SIG-M5 treated with dmso at 0.1 percent for 504 hours (cell line): ENCODE results near the gene HOXA4.

Source experiments
- DNase-seq: peaks from one replicate; lab custom pipeline; 2025; ENCODE audit not compliant: unreplicated experiment; lab: John Stamatoyannopoulos, UW

HOXA4 gene

GRCh38 chr7:27147199-27148030 is 16.9 kb upstream of the HOXA4 start, which contains the start of gene HOXA6:
Gene HOXA6, minus strand, starts transcription at chr7:27147774. Its CDS starts 25 bp downstream, at chr7:27147749.
- DNase-seq = no peak

- no peak for DNase-seq
These were observed 16.1 kb upstream of the HOXA4 start for GRCh38 chr7:27146491-27147198.

DNA sequence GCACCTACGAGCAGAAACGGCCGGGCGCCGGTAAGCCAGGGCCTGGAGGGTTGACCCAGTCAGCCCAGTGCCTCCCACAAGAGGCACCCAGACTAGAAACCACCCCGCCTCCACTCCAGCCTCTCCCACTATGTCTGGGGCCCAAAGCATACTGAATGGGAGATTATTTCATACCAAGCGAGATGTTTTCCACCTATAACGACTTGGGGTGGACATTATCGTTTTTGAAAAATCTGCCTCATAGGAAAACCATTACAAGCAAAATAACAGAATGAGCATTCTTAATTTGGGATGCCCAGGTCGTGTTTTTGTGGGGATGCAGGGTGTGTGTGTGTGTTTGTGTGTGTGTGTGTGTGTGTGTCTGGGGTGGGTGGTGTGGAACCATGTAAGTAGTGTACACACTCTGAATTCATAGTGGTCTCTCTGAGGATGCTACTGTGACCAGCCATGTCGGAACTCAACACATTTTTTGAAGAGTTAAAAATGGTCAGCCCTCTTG is 15.4 kb upstream of the HOXA4 start:
- DNase-seq = no peak

DNA sequence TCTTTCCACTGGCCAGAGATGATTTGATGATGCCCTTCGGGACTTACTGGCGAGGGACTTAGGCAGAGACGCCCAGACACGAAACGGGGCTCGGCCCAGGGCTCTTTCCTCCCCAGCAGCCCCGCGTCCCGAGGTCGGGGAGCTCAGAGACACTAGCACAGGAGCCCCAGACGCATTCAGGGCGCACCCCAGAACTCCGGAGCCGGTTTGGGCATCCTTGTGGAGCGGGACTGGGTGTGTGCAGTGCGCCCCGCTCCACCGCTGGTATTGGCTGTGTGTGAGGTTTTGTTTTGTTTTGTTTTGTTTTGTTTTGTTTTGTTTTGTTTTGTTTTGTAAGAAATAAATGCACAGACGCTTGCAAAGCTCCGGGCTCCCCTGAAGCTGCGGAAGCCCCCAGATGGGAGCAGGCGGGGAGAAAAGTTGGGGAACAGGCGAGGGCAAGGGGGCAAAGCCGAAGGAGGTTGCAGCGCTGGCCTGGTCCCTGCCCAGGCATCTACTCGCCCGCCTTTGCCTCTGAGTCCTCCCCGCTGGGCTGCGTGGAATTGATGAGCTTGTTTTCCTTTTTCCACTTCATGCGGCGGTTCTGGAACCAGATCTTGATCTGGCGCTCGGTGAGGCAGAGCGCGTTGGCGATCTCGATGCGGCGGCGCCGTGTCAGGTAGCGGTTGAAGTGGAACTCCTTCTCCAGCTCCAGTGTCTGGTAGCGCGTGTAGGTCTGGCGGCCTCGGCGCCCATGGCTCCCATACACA is 14.8 kb upstream of the HOXA4 start:
- no peak for DNase-seq

DNA sequence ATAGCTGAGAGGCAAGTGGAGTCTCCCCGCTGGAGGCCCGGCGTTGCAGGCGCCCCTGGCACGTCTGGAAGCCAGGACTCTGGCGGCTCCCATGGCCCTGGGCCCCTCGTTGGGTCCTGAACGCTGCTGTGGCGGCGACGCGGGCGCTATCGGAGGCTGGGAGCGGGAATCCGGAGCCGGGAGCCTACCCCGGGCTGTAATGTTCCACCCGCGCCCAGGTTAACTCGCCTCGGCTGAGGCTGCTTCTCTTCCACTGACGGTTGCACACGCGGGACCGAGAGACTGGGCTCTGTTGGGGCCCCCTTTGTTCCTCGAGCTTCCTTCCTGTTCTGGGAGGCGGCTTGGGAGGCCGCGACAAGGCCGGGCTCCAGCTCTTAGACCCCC is 14.2 kb upstream of the HOXA4 start:
- no peak for DNase-seq

DNA sequence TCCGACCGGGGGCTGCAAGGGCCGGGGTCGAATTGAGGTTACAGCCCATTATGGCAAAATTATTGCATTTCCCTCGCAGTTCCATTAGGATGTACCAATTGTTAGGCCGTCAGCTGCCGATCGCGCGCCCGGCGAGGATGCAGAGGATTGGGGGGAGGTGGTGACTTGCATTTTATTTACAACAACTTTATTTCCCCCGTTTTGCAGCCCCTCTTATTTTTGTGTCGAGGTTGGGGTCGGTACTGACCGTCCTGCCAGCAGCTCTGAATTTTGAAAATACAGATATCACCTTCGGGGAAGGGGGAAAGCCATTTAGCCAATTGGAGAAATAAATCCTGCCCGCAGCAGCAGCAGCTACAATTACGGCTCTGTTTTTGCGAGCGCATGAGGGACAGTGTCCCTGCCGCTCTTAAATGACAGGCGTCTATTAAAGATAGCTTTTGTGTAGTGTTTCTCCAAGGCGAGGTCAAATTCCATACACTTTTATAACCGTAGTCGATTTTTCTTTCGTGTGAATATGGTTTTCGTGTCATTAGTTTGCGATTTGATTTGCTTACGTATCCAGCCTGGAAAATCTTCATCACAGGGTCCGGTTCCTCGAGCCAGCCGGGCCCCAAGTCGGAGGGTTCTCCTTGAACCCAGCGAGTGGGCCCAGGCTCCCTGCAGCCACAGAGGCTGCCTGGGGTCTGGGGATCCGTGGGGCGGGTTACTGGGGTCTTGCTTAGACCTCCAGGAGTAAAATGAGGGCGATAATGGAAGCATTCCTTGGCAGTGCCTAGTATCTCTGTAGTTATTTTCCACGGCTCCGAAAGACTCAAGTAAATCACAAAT is 13.6 kb upstream of the HOXA4 start:
- DNase-seq = no peak

GRCh38 chr7:27143023-27143949 is 12.7 kb upstream of the HOXA4 start, which contains the start of gene HOXA5:
Gene HOXA5, minus strand, starts transcription at chr7:27143681. Its CDS starts 74 bp downstream, at chr7:27143607.
- DNase-seq = peak; percentile 84

- no peak for DNase-seq
These were observed 12.0 kb upstream of the HOXA4 start for GRCh38 chr7:27142580-27143022.

- DNase-seq = no peak
These were observed 11.5 kb upstream of the HOXA4 start for GRCh38 chr7:27141923-27142579.

GRCh38 chr7:27141137-27141922 is 10.8 kb upstream of the HOXA4 start:
- no peak for DNase-seq

GRCh38 chr7:27140126-27140857 is 9.7 kb upstream of the HOXA4 start:
- no peak for DNase-seq

- no peak for DNase-seq
These were observed 9.0 kb upstream of the HOXA4 start for GRCh38 chr7:27139334-27140125.

DNA sequence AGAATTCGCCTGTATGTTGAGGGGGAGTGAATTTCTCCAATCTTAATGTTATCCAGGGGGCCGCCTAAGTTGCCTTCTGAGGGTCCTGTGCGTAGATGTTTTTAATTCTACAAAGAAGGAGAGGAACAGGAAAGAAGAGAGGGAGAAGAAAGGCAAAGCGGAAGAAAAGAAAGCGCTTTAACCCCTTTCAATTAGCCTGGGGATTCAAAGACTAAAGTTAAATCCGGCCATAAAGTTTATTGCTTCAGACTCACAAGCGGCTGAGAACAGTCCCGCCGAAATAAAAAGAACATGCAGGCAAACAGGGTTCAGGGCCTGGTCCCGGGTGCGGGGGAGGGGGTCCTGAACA is 8.4 kb upstream of the HOXA4 start:
- no peak for DNase-seq

DNA sequence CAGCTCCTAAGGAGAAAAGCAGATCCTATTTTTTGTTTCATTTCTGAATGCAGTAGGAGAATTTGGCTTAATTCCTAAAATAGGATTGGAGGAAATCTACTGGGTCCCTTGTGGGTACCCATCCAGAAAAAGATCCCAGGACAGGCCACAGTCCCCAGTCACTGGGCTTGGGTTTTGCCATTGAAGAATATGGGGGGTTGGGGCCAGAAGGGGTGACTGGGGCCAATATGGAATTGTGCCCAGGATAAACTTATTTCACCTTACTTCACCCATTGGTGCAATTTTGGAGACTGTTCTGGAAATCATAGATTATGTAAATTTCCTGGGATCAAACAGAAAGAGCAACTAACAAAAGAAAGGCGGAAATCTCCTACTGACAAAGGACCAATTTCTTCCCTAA is 7.9 kb upstream of the HOXA4 start:
- no peak for DNase-seq

DNA sequence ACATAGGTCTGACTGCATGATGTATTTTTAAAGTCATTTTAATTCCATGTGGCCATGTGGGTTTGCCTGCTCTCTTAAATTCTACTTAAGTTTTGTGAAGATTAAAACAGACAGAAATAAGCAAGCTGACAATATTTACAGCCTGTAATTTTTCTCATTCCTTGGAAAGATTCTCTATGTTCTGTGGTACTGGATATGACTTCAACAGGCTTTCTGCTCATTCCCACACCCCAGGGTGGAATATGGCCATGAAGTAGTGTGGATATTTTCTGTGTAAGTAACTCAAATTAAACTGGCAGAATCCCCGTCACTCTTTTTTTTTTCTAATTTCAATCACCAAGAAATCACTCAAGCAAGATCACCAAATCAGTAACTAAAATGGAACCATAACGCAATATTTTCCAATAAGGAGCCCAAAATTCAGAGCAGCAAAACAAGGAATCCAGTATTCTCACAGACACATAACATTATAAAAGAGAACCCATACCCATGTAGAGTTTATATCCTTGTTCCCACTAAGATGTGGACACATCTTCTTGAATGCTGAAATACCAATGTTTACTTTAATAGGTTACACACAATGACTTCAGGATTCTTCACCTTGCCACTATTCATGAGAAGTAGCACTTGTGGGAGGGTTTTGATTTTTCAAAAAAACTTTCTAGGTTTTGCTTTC is 7.2 kb upstream of the HOXA4 start:
- DNase-seq = no peak

DNA sequence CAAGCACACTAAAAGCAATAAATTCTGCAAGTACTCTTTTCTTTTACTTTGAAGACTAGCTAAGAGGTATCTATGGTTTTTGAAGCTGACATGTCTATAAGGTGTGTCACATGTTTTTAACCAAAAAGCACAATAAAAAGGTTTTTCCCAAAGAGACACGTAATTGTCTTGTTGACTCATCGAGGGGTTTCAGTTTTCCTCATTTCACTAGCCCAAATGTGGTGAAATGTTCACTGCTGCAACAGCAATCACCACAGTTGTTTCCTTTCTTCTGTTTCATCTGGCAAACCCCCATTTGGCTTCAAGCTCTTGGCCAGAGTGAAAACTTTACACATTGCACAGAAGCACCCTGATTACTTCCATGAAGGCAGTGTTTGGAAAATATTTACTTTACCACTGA is 3.8 kb upstream of the HOXA4 start:
- DNase-seq = no peak
